ENCODE results near the gene CA9. TPM values are rescaled to one million over a fixed set of nuclear protein-coding genes. Genes with fewer than 3 reads are reported as not detected.

The CA9 gene
- total and polyA plus RNA-seq, 9 of the 15 experiments (the other 6 are each of a cell fraction or from before 2014, with no cell fraction given), result 0.15 to 10.6 (median 0.60) TPM; not detected in 4

DNA sequence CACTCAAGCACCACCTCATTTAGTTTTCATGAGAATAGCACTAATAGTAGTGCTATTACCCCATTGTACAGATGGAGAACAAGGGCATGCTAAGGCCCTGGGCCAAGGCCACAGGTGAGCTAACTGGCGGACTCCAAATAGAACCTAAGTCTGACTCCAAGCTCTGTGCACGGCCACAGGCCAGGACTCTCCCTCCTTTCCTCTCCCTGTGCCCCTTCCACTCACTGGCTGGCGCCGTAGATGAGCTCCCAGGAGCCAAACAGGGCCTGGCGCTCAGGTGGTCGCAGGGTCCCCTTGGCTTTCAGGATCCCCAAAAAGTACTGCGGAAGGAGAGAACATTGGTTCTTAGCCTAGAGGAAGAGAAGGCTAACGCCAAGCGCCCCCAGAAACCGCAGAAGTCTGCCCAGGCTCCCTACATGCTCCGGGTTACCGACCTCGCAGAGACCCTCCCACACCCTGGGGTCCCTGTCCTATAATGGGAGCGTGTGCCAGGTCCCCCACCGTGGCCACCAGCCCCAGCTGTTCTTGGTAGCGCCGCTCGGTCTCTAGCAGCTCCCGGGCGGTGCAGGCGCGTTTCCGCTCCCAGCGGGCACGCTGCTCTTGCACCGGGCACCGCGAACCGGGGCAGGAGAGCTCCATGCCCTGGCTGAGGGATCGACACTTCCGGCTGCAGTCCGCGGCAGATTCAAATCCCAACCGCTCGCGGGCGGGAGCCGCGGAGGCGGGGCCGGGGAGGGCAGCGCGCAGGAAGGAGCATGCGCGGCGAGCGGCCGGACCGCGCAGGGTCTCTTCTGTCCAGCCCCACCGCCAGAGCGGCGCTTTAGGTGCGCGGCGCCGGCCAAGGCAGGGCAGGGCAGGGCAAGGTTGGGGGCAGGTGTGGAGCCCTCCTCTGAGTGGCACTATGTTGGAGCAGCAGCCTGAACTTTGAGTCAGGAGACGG is 8.9 kb upstream of the CA9 start, which contains the start of gene ARHGEF39 (continued):
- TF ChIP-seq, protein P1, sequence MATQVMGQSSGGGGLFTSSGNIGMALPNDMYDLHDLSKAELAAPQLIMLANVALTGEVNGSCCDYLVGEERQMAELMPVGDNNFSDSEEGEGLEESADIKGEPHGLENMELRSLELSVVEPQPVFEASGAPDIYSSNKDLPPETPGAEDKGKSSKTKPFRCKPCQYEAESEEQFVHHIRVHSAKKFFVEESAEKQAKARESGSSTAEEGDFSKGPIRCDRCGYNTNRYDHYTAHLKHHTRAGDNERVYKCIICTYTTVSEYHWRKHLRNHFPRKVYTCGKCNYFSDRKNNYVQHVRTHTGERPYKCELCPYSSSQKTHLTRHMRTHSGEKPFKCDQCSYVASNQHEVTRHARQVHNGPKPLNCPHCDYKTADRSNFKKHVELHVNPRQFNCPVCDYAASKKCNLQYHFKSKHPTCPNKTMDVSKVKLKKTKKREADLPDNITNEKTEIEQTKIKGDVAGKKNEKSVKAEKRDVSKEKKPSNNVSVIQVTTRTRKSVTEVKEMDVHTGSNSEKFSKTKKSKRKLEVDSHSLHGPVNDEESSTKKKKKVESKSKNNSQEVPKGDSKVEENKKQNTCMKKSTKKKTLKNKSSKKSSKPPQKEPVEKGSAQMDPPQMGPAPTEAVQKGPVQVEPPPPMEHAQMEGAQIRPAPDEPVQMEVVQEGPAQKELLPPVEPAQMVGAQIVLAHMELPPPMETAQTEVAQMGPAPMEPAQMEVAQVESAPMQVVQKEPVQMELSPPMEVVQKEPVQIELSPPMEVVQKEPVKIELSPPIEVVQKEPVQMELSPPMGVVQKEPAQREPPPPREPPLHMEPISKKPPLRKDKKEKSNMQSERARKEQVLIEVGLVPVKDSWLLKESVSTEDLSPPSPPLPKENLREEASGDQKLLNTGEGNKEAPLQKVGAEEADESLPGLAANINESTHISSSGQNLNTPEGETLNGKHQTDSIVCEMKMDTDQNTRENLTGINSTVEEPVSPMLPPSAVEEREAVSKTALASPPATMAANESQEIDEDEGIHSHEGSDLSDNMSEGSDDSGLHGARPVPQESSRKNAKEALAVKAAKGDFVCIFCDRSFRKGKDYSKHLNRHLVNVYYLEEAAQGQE (IDR thresholded peaks at IDR 0.05; ENCODE audit: borderline replicate concordance), result peak; percentile 37; the same call in 1 of the 2 replicates
- TF ChIP-seq, protein P1 (CRISPR knock-in tag; IDR thresholded peaks at IDR 0.05; ENCODE audit: low read depth), result no peak
- no peak for TF ChIP-seq CEBPB (tag; IDR thresholded peaks at IDR 0.05)
- peak; percentile 81 for TF ChIP-seq ELF1 (tag; IDR thresholded peaks at IDR 0.05)
- no peak for TF ChIP-seq ZNF41 (CRISPR knock-in tag; conservative IDR thresholded peaks at IDR 0.05)
- TF ChIP-seq, protein P2, sequence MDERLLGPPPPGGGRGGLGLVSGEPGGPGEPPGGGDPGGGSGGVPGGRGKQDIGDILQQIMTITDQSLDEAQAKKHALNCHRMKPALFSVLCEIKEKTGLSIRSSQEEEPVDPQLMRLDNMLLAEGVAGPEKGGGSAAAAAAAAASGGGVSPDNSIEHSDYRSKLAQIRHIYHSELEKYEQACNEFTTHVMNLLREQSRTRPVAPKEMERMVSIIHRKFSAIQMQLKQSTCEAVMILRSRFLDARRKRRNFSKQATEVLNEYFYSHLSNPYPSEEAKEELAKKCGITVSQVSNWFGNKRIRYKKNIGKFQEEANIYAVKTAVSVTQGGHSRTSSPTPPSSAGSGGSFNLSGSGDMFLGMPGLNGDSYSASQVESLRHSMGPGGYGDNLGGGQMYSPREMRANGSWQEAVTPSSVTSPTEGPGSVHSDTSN (CRISPR knock-in tag; IDR thresholded peaks at IDR 0.05; ENCODE audit: low read depth), result no peak
- TF ChIP-seq, protein P2 (tag; conservative IDR thresholded peaks at IDR 0.05; ENCODE audit: low read depth), result no peak
- TF ChIP-seq, protein P3, sequence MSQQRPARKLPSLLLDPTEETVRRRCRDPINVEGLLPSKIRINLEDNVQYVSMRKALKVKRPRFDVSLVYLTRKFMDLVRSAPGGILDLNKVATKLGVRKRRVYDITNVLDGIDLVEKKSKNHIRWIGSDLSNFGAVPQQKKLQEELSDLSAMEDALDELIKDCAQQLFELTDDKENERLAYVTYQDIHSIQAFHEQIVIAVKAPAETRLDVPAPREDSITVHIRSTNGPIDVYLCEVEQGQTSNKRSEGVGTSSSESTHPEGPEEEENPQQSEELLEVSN (IDR thresholded peaks at IDR 0.05; ENCODE audit: borderline replicate concordance in 1 of 2, extremely low read depth in 1 of 2, insufficient read depth in 1 of 2, insufficient read length in 1 of 2, low read depth in 1 of 2, low read length in 1 of 2, poor library complexity in 1 of 2, severe bottlenecking in 1 of 2), result peak in 1 of 2 experiments; percentile 79
- TF ChIP-seq, protein P4, sequence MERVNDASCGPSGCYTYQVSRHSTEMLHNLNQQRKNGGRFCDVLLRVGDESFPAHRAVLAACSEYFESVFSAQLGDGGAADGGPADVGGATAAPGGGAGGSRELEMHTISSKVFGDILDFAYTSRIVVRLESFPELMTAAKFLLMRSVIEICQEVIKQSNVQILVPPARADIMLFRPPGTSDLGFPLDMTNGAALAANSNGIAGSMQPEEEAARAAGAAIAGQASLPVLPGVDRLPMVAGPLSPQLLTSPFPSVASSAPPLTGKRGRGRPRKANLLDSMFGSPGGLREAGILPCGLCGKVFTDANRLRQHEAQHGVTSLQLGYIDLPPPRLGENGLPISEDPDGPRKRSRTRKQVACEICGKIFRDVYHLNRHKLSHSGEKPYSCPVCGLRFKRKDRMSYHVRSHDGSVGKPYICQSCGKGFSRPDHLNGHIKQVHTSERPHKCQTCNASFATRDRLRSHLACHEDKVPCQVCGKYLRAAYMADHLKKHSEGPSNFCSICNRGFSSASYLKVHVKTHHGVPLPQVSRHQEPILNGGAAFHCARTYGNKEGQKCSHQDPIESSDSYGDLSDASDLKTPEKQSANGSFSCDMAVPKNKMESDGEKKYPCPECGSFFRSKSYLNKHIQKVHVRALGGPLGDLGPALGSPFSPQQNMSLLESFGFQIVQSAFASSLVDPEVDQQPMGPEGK (CRISPR knock-in tag; IDR thresholded peaks at IDR 0.05; ENCODE audit: borderline replicate concordance), result no peak

All from K562 (cell line).